GM06990 (cell line): ENCODE results near the gene FLVCR1.

ENCODE experiments used
- DNase-seq: peaks from one replicate; pipeline ENCODE4 v3.0.0-alpha.2; 2011; ENCODE audit not compliant: insufficient read length; ENCODE audit errors: extremely low read depth
- H3K27me3 ChIP-seq: replicated peaks from 2 replicates; pipeline ENCODE4 v1.6.0; 2011; ENCODE audit warnings: low read length; ENCODE audit not compliant: control insufficient read depth, insufficient read depth
- H3K36me3 ChIP-seq: 2 replicates; pipeline ENCODE4 v1.5.1; 2011; ENCODE audit warnings: low read length; ENCODE audit not compliant: control insufficient read depth, insufficient read depth
- H3K4me3 ChIP-seq: replicated peaks from 2 replicates; pipeline ENCODE4 v1.5.1; 2011; ENCODE audit warnings: low read depth, mild to moderate bottlenecking, control low read depth, low read length
- TF ChIP-seq, protein P1 (sequence below): IDR thresholded peaks from 2 replicates; pipeline ENCODE4 v1.5.1; 2011; ENCODE audit warnings: low read length, control low read depth, mild to moderate bottlenecking, inconsistent platforms; ENCODE audit not compliant: insufficient read depth, poor library complexity, severe bottlenecking

Gene FLVCR1

DNA sequence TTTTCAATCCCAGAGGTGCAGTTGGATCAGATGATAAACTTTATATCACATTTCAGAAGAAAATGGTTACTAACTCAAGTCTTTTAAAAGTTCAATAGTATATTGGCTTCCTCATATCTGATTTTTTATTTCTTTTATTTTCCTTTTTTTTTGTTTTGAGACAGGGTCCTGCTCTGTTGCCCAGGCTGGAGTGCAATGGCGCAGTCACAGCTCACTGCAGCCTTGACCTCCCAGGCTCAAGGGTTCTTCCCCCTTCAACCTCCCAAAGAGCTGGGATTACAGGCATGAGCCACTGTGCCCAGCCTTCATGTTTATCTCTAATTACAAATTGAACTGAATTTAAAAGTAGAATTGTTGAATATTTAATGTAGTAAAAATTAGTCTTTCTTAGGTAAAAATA is 13.9 kb downstream of the FLVCR1 start:
- Histone ChIP-seq H3K27me3 (no peaks in the 10 kb centered on the region), H3K36me3 (peaks cover 5% of the 10 kb centered on the region), H3K4me3 (no peak overlapping the region)
- no peak for DNase-seq
- TF ChIP-seq, protein P1, sequence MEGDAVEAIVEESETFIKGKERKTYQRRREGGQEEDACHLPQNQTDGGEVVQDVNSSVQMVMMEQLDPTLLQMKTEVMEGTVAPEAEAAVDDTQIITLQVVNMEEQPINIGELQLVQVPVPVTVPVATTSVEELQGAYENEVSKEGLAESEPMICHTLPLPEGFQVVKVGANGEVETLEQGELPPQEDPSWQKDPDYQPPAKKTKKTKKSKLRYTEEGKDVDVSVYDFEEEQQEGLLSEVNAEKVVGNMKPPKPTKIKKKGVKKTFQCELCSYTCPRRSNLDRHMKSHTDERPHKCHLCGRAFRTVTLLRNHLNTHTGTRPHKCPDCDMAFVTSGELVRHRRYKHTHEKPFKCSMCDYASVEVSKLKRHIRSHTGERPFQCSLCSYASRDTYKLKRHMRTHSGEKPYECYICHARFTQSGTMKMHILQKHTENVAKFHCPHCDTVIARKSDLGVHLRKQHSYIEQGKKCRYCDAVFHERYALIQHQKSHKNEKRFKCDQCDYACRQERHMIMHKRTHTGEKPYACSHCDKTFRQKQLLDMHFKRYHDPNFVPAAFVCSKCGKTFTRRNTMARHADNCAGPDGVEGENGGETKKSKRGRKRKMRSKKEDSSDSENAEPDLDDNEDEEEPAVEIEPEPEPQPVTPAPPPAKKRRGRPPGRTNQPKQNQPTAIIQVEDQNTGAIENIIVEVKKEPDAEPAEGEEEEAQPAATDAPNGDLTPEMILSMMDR = no peak

DNA sequence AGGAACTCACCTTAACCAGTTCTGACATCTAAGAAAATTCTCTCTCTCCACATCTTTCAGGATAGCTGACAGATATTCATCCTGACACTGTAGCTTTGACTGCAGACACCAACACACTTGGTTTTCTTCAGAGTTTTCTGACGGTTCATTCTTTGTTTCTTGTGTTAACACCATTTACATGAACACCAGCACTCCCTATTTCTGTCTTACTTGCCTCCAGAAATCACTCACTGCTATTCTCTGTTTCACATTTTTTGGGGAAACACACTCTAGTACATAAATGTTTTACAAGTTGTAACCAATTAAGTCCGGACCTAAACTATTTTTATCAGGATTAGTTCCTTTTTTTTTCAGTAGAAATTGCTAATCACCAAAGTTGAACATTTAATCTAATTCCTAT is 15.4 kb downstream of the FLVCR1 start:
- Histone ChIP-seq H3K36me3 (peaks cover 5% of the 10 kb centered on the region), H3K27me3 (no peaks in the 10 kb centered on the region), H3K4me3 (no peak overlapping the region)
- DNase-seq = no peak
- TF ChIP-seq, protein P1 = no peak

DNA sequence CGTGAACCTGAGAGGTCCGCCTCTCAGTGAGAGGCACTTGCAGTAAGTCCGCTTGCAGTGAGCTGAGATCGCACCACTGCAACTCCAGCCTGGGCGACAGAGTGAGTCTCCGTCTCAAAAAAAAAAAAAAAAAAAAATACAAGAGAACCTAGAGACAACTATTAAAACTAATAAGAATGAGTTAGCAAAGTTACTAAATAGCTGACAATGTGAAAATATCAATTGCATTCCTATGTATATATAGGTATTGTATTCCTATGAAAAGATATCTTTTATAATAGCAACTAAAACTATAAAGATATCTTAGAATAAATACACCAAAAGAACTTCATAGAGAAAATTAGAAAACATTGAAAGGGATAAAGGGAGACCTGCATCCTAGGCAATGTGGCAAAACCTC is 20.3 kb downstream of the FLVCR1 start:
- Histone ChIP-seq H3K4me3 (no peak overlapping the region), H3K27me3 (no peaks in the 10 kb centered on the region), H3K36me3 (peaks cover 5% of the 10 kb centered on the region)
- TF ChIP-seq, protein P1 = no peak
- DNase-seq = no peak

DNA sequence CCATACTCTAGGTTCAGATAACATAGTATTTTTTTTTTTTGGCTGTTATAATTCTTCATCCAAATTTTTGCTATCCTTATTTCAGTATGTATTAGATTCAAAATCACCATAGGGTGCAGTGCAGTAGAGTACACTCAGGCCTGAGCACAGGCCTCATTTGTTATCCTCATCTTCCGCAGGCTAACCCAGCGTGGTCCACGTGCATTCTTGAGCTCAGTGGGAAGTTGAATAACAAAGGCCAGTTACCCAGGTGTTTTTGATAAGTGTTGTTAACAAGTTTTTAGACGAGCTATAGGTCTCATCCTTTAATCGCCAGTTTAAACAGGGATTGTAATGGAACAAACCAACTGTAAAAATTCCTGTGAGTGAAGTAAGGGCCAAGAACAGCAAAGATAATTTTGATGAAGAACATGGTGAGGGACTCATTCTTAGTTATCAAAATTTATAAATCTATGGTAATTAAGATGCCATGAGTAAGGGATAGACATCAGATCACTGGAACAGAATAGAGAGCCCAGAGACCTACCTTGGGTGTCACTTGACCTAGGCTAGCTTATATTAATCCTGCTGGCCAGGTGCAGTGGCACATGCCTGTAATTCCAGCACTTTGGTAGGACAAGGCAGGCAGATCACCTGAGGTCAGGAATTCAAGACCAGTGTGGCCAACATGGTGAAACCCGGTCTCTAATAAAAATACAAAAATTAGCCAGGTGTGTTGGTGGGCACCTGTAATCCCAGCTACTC is 22.0 kb downstream of the FLVCR1 start:
- Histone ChIP-seq H3K36me3 (peaks cover 5% of the 10 kb centered on the region), H3K27me3 (no peaks in the 10 kb centered on the region), H3K4me3 (no peak overlapping the region)
- TF ChIP-seq, protein P1 = no peak
- DNase-seq = no peak

DNA sequence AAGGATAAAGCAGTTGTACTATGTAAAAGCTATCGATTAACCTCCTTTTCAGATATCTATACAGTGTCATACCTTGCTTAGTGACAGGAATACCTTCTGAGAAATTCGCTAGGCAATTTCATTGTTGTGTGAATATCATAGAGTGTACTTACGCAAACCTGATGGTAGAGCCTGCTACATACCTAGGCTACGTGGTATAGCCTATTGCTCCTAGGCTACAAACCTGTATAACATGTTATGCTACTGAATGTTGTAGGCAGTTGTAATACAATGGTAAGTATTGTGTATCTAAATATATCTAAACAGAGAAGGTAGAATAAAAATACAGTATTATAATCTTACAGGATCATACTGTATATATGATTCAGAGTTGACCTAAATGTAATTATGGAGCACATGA is 26.5 kb downstream of the FLVCR1 start:
- TF ChIP-seq, protein P1 = no peak
- H3K27me3 ChIP-seq = no peaks in the 10 kb centered on the region
- peaks cover 5% of the 10 kb centered on the region for H3K36me3 ChIP-seq
- no peak for DNase-seq
- H3K4me3 ChIP-seq = no peak overlapping the region

DNA sequence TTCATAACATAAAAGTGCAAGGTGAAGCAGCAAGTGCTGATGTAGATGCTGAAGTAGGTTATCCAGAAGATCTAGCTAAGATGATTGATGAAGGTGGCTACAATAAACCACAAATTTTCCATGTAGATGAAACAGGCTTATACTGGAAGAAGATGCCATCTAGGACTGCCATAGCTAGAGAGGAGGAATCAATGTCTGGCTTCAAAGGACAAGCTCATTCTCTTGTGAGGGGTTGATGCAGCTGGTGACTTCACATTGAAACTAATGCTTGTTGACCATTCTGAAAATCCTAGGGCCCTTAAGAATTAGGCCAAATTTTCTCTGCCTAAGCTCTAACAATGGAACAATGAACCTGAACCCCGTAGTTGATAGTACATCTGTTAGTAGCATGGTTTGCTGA is 34.0 kb downstream of the FLVCR1 start:
- Histone ChIP-seq H3K36me3 (peaks cover 6% of the 10 kb centered on the region), H3K4me3 (no peak overlapping the region), H3K27me3 (no peaks in the 10 kb centered on the region)
- DNase-seq = no peak
- TF ChIP-seq, protein P1 = no peak
